ENCODE data around the gene EBLN1.

DNA sequence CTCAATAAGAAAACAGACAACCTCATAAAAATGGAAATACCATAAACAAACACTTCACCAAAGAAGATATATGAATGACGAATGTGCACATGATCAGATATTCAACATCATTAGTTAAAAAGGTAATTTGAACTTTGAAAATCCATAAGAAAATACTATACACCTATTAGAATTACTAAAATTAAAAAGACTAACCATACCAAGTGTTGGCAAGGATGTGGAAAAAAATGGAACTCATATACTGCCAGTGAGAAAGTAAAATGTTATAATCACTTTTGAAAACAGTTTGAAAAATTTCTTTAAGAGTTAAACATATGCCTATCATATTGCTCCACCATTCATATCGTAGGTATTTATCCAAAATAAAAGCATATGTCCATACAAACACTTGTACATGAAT is 37.1 kb downstream of the EBLN1 start:
- TF ChIP-seq, protein P1, sequence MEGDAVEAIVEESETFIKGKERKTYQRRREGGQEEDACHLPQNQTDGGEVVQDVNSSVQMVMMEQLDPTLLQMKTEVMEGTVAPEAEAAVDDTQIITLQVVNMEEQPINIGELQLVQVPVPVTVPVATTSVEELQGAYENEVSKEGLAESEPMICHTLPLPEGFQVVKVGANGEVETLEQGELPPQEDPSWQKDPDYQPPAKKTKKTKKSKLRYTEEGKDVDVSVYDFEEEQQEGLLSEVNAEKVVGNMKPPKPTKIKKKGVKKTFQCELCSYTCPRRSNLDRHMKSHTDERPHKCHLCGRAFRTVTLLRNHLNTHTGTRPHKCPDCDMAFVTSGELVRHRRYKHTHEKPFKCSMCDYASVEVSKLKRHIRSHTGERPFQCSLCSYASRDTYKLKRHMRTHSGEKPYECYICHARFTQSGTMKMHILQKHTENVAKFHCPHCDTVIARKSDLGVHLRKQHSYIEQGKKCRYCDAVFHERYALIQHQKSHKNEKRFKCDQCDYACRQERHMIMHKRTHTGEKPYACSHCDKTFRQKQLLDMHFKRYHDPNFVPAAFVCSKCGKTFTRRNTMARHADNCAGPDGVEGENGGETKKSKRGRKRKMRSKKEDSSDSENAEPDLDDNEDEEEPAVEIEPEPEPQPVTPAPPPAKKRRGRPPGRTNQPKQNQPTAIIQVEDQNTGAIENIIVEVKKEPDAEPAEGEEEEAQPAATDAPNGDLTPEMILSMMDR (IDR thresholded peaks at IDR 0.05): no peak
- TF ChIP-seq POLR2A (IDR thresholded peaks at IDR 0.05): no peak

Data from ovary (tissue), 3 donors.